ENCODE measurements around the gene CALR3.

GRCh38 chr19:16470541-16470910 lies 25.4 kb downstream of the CALR3 start:
- no peak for TF ChIP-seq CTCF (IDR thresholded peaks at IDR 0.05; ENCODE audit: control extremely low read depth in 1 of 3, insufficient read depth in 1 of 3, low read depth in 1 of 3, low read length in 3 of 3)
- no peak for TF ChIP-seq MAX (IDR thresholded peaks at IDR 0.05)

Measured in H1 (cell line).